NCI-H1436 (cell line): ENCODE data around the gene VAV1.
"Not testable (repeated sequence)": the region's sequence is repeated elsewhere in the genome, so short reads cannot be mapped to it uniquely, and the experiment has no call there.

Experiments used
- DNase-seq: peaks from one replicate; lab custom pipeline; 2025; lab: John Stamatoyannopoulos, UW

Gene VAV1

DNA sequence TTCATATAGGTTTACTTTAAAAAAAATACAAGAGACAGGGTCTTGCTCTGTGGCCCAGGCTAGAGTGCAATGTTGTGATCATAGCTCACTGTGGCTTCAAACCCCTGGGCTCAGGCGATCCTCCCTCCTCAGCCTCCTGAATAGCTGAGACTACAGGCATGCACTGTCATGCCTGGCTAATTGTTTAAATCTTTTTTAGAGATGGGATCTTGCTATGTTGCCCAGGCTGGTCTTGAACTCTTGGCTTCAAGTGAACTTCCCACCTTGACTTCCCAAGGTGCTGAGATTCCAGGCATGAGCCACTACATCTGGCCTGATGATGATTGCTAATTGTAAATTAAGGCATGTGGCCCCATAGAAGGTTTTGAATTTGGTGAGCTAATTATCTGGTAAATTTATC is 79.5 kb downstream of the VAV1 start:
- DNase-seq = no peak

DNA sequence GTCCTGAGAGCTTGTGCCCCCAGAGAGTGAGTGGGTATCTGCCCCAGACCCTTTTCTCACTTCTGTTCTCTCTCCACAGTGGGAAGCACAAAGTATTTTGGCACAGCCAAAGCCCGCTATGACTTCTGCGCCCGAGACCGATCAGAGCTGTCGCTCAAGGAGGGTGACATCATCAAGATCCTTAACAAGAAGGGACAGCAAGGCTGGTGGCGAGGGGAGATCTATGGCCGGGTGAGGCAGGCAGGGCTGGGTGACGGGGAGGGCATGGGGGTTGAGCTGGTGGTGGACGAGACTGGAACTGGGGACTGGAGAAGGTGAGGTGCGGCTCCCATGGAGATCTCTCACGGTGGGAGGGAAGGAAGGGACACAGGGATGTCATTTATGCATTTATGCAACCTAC is 81.4 kb downstream of the VAV1 start:
- DNase-seq = no peak

GRCh38 chr19:6854758-6855157 is 82.2 kb downstream of the VAV1 start:
- no peak for DNase-seq

DNA sequence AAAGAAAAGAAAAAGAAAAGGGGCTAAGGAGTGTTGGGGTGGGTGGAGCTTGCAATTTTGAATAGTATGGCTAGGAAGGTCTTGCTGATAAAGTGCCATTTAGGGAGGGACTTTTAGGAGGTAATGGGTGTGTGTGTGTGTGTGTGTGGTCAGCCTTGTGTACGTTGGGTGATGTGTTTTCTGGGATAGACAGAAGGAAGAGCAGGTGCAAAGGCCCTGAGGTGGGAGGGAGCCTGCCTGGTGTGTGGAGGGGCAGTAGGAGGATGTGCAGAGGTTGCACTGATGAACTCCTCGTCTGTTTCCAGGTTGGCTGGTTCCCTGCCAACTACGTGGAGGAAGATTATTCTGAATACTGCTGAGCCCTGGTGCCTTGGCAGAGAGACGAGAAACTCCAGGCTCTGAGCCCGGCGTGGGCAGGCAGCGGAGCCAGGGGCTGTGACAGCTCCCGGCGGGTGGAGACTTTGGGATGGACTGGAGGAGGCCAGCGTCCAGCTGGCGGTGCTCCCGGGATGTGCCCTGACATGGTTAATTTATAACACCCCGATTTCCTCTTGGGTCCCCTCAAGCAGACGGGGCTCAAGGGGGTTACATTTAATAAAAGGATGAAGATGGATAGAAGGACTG is 84.4 kb downstream of the VAV1 start:
- DNase-seq = no peak

GRCh38 chr19:6861683-6862286 is 89.3 kb downstream of the VAV1 start:
- no peak for DNase-seq

DNA sequence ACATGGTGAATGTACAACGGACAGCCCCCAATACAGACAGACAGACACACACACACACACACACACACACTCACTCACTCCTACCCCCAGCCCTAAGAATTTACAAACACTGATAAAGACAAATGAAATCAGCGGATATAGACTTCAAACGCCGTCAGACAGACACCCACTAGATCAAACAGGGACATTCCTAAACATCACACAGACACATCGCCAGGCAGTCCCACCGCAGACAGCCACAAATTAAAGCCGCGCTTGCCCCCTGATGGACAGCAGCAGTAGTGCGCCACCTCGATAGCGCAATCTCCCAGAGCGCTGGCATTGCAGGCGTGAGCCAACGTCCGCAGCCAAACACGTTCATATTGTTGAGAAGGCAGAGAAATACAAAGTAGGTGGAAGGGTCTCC is 90.2 kb downstream of the VAV1 start:
- peak; percentile 52 for DNase-seq

DNA sequence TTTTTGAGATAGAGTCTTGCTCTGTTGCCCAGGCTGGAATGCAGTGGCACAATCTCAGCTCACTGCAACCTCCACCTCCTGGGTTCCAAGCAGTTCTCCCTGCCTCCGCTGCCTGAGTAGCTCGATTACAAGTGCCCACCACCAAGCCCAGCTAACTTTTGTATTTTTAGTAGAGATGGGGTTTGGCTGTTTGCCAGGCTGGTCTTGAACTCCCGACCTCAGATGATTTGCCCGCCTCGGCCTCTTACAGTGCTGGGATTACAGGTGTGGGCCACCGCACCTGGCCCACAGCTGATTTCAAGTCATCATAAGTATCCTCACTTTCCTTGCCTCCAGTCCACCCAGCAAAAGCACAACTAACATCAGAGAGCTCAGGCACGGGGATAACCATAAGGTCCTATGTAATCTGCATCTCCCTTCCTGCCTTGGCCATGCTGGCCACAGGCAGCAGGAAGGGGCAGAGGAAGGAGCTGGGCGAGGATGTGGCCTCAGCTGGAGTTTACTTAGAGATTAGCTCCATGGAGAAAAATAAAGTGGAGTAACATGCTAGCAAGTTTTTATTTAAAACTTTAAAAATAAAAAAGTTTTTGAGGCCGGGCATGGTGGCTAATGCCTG is 91.9 kb downstream of the VAV1 start:
- DNase-seq = no peak

DNA sequence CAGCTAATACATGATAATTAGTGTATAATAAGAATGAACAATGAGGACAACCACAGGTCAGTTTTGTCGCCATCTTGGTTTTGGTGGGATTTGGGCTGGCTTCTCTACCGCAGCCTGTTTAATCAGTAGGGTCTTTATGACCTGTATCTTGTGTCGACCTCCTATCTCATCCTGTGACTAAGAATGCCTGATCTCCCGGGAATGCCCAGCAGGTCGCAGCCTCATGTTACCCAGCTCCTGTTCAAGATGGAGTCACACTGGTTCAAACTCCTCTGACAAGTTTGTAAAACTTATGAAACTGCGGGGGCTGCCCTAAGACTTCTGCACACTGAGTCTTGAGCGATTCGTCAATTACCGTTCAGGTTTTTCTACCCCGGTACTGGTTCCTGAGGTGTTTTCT is 93.3 kb downstream of the VAV1 start:
- no peak for DNase-seq

DNA sequence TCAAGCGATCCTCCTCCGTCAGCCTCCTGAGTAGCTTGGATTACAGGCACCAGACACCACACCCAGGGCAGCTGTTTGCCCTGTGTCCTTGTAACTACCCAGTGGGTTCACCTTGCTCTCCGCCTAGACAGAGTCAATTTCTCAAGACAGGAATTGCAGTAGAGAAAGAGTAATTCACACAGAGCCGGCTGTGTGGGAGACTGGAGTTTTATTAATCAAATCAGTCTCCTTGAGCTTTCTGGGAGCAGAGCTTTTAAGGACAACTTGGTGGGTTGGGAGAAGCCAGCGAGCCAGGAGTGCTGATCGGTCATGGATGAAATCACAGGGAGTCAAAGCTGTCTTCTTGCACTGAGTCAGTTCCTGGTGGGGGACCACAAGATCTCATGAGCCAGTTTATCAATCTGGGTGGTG is 94.2 kb downstream of the VAV1 start:
- DNase-seq = no peak

DNA sequence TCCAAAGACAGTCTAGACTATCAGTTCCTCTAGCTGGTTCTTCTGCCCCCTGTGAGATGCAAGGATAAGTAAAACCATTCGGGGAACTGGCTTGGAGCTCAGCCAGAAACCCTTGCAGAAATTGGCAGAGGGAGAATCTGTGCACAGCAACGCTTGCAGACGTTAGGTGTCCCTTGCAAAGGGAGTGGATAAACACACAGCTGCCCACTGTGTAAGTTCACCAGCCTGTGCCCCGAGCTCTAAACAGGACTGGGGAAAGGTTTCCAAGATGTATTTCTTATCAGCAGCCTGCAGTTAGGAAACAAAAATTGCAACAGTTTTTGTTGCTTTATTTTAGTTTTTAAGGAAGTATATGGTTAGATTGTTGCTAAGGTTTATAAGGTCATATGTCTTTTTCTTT is 95.8 kb downstream of the VAV1 start:
- DNase-seq = no peak

- DNase-seq = not testable (repeated sequence)
These were observed 96.8 kb downstream of the VAV1 start for GRCh38 chr19:6869151-6869882.

GRCh38 chr19:6873708-6874431 is 101.4 kb downstream of the VAV1 start:
- DNase-seq = no peak

DNA sequence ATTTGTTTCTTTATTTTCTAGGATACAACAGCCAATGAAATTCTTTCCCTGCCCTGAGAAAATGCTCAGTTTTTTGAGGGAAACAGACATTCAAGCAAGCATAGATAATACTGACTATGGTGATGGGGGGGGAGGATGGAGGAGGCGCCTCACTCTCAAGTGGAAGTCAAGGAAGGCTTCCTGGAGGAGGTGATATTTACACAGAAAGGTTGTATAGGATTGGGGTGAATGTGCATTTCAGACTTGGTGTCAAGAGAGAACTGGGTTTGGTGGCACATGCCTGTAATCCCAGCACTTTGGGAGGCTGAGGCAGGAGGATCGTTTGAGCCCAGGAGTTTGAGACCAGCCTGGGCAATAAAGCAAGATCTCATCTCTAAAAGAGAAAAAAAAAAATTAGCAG is 102.7 kb downstream of the VAV1 start:
- DNase-seq = no peak

DNA sequence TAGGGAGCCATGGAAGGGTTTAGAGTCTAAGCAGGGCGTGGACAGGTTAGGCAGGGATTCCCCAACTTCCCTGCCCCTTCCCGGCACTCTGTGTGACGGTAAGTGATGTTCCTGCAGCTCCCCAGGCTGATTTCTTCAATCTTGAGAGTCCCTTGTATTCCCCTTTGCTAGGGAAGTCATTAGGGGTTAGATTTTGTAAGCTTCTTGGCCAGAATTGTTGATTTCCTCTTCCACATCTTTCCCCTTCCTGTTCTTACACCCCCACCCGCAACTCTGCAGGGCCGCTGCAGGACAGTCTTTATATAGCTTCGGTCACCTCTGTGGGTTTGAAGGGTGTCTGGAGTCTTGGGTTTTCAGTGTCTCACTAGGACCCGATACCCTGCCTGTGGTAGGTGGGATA is 104.2 kb downstream of the VAV1 start:
- no peak for DNase-seq

GRCh38 chr19:6877766-6878165 is 105.3 kb downstream of the VAV1 start:
- DNase-seq = no peak

DNA sequence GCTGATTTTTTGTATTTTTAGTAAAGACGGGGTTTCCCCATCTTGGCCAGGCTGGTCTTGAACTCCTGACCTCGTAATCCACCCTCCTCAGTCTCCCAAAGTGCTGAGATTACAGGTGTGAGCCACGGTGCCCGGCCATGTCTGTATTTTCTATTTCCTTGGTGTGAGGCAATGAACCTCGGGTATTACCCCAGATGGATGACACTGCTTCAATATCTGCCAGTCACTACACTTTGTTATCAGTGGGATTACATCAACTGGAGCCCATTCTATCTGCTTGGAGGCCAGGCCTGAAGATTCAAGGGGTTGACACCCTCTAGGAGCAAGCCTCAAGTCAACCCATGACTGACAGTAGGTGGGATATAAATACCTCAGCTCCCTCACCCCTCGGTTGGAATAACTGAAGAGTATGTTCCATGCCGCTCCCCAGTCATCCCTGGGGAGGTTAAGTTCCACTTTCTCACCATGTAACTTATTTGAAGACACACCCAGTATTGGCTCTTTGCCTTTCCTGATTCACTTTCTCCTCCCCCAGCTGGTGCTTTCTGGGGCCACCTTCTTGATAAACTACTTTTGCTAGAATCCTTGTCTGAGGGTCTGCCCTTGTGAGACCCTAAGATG is 113.9 kb downstream of the VAV1 start:
- no peak for DNase-seq

DNA sequence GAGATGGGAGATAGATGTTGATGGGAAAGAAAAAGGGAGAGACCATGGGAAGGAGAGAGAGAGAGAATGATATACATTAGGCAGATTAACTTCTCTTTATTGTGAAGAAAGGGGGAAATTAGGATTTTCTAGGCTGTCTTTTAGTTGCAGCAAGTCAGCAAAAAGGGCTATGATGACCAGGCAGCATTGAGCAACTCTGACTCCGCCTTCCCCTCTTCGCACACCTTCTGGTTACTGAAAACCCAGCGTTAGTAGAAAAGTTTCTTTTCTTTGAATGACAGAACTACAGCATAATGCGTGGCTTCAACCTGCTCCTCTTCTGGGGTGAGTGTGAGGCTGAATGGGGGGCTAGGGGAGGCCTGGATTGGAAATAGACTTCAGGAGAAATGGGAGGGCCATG is 114.8 kb downstream of the VAV1 start, which contains the start of gene ADGRE1:
ADGRE1 (plus strand) TSS at position 264 of the 400 bp plus-strand sequence; CDS start at position 294, 30 bp downstream.
- DNase-seq = no peak

DNA sequence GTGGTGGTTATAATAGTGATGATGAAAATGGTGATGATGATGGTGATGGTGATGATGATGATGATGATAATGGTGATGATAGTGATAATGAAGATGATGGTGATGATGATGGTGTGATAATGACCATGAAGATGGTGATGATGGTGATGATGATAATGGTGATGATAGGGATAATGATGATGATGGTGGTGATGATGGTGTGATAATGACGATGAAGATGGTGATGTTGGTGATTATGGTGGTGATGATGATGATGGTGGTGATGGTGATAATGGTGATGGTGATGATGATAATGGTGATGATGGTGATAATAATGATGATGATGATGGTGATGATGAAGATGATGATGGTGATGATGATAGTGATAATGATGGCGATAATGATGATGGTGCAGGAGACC is 116.5 kb downstream of the VAV1 start:
- DNase-seq = no peak

DNA sequence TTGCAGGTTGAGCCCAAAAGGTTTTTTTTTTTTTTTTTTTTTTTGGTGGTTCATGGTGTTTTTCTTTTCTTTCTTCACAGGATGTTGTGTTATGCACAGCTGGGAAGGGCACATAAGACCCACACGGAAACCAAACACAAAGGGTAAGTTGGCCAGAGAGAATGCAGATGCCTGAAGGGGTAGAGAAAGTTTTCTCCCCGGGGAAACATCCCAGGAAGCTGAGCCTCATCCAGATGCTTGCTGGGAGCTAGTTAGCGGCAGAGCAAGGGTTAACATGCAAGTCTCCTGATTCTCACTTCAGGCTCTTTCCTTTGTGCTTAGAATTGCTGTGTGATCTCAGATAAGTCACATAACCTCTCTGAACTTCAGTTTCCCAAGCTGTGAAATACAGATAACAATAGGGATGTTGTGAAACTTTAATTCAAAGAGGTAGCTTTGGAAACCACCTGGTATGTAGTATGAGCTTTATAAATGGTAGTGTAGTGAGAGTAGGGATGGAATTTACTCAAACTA is 117.9 kb downstream of the VAV1 start:
- no peak for DNase-seq

- DNase-seq = no peak
These were observed 118.4 kb downstream of the VAV1 start for GRCh38 chr19:6890938-6891337.

DNA sequence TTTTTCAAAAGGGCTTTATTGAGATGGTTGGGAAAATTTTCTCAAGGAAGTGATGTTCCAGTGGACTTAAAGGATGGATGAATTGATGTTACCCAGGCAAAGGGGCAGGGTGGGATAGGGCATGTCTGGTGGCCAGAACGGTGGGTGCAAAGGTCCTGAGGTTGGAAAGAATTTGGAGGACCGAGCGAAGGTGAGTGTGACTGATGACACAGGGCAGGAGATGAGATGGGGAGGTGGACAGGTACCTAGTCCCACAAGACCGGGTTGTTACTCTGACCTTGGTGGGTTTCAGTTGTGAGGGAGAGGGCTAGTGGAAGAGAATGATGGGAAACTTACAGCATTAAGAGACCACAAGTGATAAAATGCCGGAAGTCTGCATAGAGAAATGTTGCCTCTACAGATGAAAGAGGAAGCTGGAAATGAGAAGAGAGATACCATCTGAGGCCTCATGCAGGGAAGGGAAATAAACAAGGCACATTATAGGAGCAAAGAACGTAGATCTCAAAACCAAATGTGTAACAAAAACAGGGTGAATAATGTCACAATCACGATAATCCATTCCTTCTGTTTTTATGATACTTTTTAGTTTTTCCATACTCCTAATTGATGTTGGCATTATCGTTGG is 119.4 kb downstream of the VAV1 start:
- no peak for DNase-seq
